Spleen (tissue), 7 donors: ENCODE results near the gene UBA52.

Experiments used
- POLR2A ChIP-seq, 3 donors: fragments of 450-650 bp; IDR thresholded peaks; one replicate each; pipeline ENCODE4 v1.5.1; 2017; ENCODE audit warnings: antibody characterized with exemption in 3 of 3, mild to moderate bottlenecking in 1 of 3
- POLR2AphosphoS5 ChIP-seq, 3 donors: sonication (generic); formaldehyde crosslinking; IDR thresholded peaks; one replicate each; pipeline ENCODE4 v1.5.1; 2017; ENCODE audit warnings: antibody characterized with exemption in 3 of 3
- TF ChIP-seq, protein P1 (sequence below), 11 experiments: fragments of 200-600 bp in 7 of 11; fragments of 450-650 bp in 4 of 11; sonication (generic) in 4 of 11; IDR thresholded peaks in 8 of 11; conservative IDR thresholded peaks in 3 of 11; 1 replicate in 7 of 11; 2 replicates in 4 of 11; pipeline versions ENCODE4 v1.4.0 to v1.8.0; 2016 to 2021; ENCODE audit warnings: antibody characterized with exemption in 11 of 11, inconsistent platforms in 4 of 11, mild to moderate bottlenecking in 1 of 11
- donor health status: DM: no; HTN: no; CAD: no; lungs with moderate emphysema.
- donor health status: DM: no; HTN: no; CAD: no.
- donor health status: DM: no; HTN: no; CAD: no.

DNA sequence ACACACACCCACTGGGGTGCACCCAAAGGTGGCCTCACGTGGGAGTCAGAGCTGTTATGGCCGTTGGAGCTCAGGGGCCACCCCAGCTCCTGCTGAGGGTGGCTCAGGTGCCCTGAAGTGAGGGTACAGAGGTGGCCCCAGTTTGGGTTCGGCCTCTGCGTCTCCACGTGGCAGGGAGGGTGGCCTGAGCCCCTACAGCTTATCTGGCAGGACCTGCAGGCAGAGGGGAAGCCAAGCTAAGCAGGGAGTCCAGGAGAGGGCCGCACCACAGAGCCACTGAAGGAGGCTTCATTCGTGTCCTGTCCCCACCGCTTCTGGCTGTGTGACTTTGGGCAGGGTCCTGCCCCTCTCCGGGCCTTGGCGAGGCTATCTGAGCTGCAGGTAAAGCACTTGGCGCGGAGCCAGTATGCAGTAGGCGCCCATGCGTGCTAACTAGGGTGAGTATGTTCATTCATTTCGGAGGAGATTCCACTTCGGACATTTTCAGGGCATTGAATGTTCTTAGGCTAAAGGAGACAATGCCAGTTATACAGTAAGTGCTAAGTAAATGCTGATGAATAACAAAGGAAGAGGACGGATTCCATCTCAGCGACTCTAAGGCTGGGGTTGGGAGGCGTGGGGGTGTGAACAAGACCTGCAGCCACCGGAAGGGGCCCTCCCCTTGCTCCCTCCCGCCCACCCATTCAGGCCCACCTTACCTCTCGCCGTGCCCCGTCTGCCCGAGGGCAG, 21.9 kb downstream of the UBA52 start:
- TF ChIP-seq, protein P1, sequence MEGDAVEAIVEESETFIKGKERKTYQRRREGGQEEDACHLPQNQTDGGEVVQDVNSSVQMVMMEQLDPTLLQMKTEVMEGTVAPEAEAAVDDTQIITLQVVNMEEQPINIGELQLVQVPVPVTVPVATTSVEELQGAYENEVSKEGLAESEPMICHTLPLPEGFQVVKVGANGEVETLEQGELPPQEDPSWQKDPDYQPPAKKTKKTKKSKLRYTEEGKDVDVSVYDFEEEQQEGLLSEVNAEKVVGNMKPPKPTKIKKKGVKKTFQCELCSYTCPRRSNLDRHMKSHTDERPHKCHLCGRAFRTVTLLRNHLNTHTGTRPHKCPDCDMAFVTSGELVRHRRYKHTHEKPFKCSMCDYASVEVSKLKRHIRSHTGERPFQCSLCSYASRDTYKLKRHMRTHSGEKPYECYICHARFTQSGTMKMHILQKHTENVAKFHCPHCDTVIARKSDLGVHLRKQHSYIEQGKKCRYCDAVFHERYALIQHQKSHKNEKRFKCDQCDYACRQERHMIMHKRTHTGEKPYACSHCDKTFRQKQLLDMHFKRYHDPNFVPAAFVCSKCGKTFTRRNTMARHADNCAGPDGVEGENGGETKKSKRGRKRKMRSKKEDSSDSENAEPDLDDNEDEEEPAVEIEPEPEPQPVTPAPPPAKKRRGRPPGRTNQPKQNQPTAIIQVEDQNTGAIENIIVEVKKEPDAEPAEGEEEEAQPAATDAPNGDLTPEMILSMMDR (IDR thresholded peaks at IDR 0.05 in 8 of 11, conservative IDR thresholded peaks at IDR 0.05 in 3 of 11) = no peak
- TF ChIP-seq POLR2AphosphoS5 (IDR thresholded peaks at IDR 0.05) = peak in 1 of 3 donors; percentile 18
- TF ChIP-seq POLR2A (IDR thresholded peaks at IDR 0.05) = no peak
